Activated T-cell treated with anti-CD3 and anti-CD28 coated beads, Interleukin-2, amount 50 U/mL, for 24 hours (primary cell): ENCODE measurements around the gene FAM9A.
"Not testable (repeated sequence)": the region's sequence is repeated elsewhere in the genome, so short reads cannot be mapped to it uniquely, and the experiment has no call there.

ENCODE experiments used
- DNase-seq: peaks from one replicate; pipeline ENCODE4 v3.0.0-alpha.2; 2020
- H3K27ac Mint-ChIP-seq: 2 replicates; pipeline ENCODE4 v1.8.0; 2020; ENCODE audit warnings: mild to moderate bottlenecking, mixed read lengths
- H3K27me3 Mint-ChIP-seq: 2 replicates; pipeline ENCODE4 v1.8.0; 2020; ENCODE audit warnings: mixed read lengths
- H3K36me3 Mint-ChIP-seq: 2 replicates; pipeline ENCODE4 v1.8.0; 2020; ENCODE audit warnings: low read depth, mixed read lengths
- H3K4me1 Mint-ChIP-seq: 2 replicates; pipeline ENCODE4 v1.8.0; 2020; ENCODE audit warnings: low read depth, mixed read lengths
- H3K4me3 Mint-ChIP-seq: 2 replicates; pipeline ENCODE4 v1.8.0; 2020; ENCODE audit warnings: mild to moderate bottlenecking, moderate library complexity, mixed read lengths
- H3K9me3 Mint-ChIP-seq: 2 replicates; pipeline ENCODE4 v1.8.0; 2020; ENCODE audit warnings: mixed read lengths

The FAM9A gene

DNA sequence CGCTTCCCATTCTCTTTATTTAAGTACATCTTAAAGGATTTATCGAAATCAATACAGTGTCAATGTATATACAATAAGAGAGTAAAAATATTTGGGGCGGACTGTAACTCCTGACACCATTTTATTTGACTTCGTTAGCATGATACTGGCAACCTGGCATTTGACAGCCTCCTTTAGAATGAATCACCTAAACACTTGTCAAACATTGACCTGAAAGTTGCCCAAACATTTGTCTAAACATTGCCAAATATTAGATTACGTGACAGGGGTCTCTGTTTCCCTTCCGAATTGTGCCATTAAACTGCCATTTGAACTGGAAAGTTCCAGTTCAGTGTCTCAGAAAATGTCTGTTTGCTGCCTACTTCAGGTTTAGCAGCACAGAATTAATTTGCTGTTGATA lies 20.8 kb upstream of the FAM9A start:
- no peak for DNase-seq
- Mint-ChIP-seq H3K9me3 (no peaks in the 10 kb centered on the region), H3K27ac (no peak overlapping the region), H3K36me3 (no peaks in the 10 kb centered on the region), H3K4me3 (no peak overlapping the region), H3K4me1 (no peaks in the 10 kb centered on the region), H3K27me3 (peaks cover 43% of the 10 kb centered on the region)

DNA sequence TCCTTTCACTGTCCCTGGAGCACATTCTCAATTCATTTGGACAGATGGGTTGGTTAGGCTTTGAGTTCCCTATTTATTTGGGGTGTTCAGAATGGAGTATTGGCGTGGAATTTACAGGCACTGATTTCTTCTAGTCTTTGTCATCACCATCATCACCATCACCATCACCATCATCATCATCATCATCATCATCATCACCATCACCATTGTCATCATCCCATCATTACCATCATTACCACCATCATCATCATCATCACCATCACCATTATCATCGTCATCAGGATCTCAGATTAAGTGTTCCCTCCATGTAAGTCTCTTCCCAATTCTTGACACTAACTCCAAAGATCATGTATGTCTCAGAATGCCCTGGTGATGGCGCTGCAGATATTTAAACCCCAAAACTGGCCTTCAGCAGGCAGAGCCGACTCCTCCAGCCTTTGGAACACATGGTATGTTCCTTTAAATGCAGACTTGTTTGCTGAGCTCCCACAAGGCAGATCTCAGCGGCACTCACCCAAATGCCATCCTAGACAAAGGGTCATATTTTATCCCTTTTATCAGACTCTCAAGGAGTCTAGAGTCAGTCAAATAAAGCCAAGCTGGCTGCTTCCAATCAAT lies 19.8 kb upstream of the FAM9A start:
- H3K4me3 Mint-ChIP-seq = no peak overlapping the region
- H3K36me3 Mint-ChIP-seq = no peaks in the 10 kb centered on the region
- H3K9me3 Mint-ChIP-seq = no peaks in the 10 kb centered on the region
- DNase-seq = no peak
- H3K27me3 Mint-ChIP-seq = peaks cover 35% of the 10 kb centered on the region
- no peaks in the 10 kb centered on the region for H3K4me1 Mint-ChIP-seq
- no peak overlapping the region for H3K27ac Mint-ChIP-seq

DNA sequence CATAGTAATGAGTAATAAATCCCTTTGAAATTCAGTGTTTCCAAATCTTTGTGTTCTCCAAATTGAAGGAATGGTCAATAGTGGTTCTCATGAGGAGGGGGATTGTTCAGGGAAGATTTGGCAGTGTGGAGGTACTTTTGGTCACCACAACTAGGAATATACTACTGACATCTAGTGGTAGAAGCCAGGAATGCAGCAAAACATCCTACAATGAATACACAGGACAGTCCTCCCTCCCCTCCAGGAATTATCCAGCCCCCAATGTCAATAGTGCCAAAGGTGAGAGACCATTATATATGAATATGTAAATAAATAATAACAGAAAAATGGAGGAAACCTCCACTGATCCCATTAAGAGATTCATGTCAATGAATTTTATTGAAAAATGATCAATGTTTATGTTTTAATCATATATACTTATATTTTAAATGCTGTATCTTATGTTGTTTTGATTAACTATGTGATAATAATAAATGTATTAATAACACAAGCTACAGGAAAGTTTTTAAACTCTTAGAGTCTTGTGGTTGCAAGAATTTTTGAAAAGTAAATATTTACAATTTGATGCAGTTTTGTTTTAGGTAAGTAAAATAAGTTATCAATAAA lies 14.4 kb upstream of the FAM9A start:
- no peak for DNase-seq
- H3K4me1 Mint-ChIP-seq = no peaks in the 10 kb centered on the region
- peaks cover 8% of the 10 kb centered on the region for H3K27me3 Mint-ChIP-seq
- no peak overlapping the region for H3K27ac Mint-ChIP-seq
- H3K9me3 Mint-ChIP-seq = no peaks in the 10 kb centered on the region
- H3K36me3 Mint-ChIP-seq = no peaks in the 10 kb centered on the region
- no peak overlapping the region for H3K4me3 Mint-ChIP-seq

DNA sequence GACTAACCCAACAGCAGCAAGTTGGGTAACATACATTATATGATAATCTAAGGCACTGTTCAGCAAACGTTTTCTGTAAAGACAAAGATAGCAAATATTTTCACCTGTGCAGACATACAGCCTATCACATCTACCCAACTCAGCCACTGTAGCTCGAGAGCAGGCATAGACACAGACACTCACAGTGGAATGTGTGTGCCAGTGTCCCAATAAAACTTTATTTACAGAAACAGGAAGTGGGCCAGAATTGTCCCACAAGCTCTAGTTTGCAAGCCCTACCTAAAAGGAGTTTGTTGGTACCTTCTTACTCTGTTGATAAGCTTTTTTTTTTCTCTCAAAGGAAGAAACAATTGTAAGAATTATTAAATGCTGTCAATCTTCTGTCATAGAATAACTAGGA lies 11.9 kb upstream of the FAM9A start:
- H3K4me3 Mint-ChIP-seq = no peak overlapping the region
- H3K27me3 Mint-ChIP-seq = peaks cover 13% of the 10 kb centered on the region
- H3K4me1 Mint-ChIP-seq = no peaks in the 10 kb centered on the region

DNA sequence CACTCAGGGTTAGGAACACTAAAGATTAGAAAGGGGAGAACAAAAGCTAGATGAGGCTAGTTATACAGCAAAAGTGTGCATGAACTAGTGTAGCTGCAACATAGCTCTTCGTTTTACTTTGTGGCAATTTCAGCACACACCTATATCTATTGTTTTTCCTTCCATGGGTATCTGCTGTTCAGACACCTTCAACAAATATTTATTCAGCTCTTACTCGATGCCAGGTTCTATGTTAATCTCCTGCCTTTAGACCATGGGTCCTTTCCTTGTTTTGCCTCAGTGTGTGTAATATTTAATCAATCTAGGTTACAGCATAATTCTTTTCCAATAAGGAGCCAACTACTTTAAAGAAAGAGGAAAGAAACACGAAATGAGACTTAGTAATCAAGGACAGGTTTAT lies 10.4 kb upstream of the FAM9A start:
- DNase-seq = no peak
- H3K27ac Mint-ChIP-seq = no peak overlapping the region
- H3K4me3 Mint-ChIP-seq = no peak overlapping the region
- no peaks in the 10 kb centered on the region for H3K36me3 Mint-ChIP-seq
- H3K9me3 Mint-ChIP-seq = no peaks in the 10 kb centered on the region
- H3K27me3 Mint-ChIP-seq = peaks cover 14% of the 10 kb centered on the region
- no peaks in the 10 kb centered on the region for H3K4me1 Mint-ChIP-seq

More for the DNA sequence above, 11.9 kb upstream of the FAM9A start:
- no peaks in the 10 kb centered on the region for H3K9me3 Mint-ChIP-seq
- H3K36me3 Mint-ChIP-seq = no peaks in the 10 kb centered on the region
- H3K27ac Mint-ChIP-seq = no peak overlapping the region
- no peak for DNase-seq

DNA sequence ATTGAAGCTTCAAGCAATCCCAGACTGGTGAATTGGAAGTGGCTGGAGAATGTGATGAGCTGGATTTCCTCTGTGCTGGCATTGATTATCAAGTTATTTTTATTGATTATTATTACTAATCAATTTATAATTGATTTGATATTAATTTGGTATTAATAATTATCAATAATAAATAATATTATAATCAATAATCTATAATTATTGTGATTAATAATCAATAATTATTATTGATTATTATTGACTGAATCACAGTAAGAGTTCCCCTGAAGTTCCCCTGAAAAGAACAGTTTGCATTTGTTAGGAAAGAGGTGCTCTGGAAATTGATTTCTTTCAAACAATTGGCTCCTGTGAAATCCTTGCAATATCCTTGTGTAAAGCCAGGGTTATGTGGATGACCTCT lies 7.5 kb upstream of the FAM9A start:
- Mint-ChIP-seq H3K4me3 (no peak overlapping the region), H3K9me3 (no peaks in the 10 kb centered on the region)
- no peak for DNase-seq

DNA sequence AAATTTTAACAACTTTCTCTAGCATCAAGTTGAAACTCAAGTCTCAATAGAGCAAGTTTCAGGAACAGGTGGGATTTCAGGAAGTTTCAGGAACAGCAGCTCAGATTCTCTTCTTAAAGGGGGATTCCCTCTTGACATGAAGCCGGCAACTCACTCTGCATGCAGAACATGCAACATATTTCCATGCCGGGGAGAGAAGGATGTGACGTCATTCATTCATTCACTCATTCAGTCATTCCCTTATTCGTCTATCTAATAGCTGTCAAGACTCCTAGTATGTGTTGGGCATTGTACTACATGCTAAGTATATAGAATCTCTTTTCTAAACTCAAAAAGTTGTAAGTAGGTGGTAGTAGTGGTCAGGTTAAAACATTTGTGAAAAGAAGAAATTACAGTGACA lies 4.8 kb upstream of the FAM9A start:
- DNase-seq = no peak
- no peaks in the 10 kb centered on the region for H3K36me3 Mint-ChIP-seq
- H3K4me3 Mint-ChIP-seq = no peak overlapping the region
- no peak overlapping the region for H3K27ac Mint-ChIP-seq
- peaks cover 21% of the 10 kb centered on the region for H3K27me3 Mint-ChIP-seq
- no peaks in the 10 kb centered on the region for H3K9me3 Mint-ChIP-seq
- H3K4me1 Mint-ChIP-seq = no peaks in the 10 kb centered on the region

More for the DNA sequence above, 7.5 kb upstream of the FAM9A start:
- peaks cover 12% of the 10 kb centered on the region for H3K27me3 Mint-ChIP-seq
- H3K4me1 Mint-ChIP-seq = no peaks in the 10 kb centered on the region
- H3K27ac Mint-ChIP-seq = no peak overlapping the region
- no peaks in the 10 kb centered on the region for H3K36me3 Mint-ChIP-seq

DNA sequence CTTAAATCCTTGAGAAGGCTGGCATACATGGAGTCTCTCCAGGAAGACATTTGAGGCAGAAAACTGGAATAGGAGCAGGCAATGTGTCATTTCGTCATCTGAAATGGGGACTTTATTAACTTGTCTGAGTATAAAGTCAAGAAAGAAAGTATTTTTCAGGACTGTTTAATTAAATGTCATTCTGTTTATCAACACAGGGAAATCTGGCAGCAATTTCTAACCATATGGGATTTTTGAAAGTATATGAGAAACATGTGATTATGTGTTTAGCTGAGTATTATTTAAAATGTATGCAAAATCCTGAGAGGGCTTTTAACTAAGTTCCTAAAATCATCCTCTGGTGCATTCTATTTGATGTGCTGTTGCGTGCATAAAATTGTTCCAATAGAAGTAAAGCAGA lies 3.9 kb upstream of the FAM9A start:
- Mint-ChIP-seq H3K27ac (no peak overlapping the region), H3K4me3 (no peak overlapping the region), H3K4me1 (no peaks in the 10 kb centered on the region), H3K27me3 (peaks cover 16% of the 10 kb centered on the region), H3K36me3 (no peaks in the 10 kb centered on the region), H3K9me3 (no peaks in the 10 kb centered on the region)
- no peak for DNase-seq

DNA sequence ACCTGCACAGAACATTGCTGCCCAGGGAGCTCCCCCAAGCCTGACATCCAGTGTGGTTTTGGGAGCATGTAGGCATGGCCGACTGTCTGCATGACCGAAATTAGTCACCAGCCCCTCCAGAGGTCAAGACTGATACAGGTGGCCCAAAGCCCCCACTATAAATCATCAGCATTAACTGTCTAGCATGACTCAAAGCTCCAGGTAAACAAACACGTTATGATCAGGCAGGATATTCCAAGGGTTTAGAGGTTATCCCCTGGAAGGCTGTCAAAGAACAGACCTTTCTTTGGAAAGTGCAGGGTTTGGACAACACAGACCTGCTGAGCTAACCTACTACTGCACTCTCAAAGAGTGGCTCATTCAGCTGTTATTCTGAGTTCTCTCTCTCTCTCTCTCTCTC lies 2.1 kb upstream of the FAM9A start:
- Mint-ChIP-seq H3K36me3 (no peaks in the 10 kb centered on the region), H3K27me3 (peaks cover 15% of the 10 kb centered on the region), H3K9me3 (no peaks in the 10 kb centered on the region), H3K4me1 (no peaks in the 10 kb centered on the region), H3K27ac (no peak overlapping the region), H3K4me3 (no peak overlapping the region)
- DNase-seq = no peak

DNA sequence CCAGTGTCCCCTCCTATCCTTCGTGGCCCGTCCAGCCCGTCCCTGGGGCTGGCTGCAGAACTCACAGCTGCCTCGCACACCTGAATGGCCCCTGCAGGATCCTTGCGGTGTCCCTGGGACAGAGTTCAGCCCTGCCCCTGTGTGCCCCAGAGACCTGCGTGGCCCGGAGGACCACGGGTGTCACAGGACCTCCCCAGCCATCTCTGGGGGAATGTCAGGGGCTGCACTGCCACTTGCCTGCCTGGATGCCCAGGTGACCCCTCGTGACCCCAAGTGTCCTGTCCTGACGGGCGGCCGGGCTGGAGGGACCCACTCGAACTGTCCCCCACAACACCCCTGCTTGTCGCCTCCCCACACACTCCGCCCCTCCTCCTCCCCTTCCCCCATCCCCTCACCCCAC lies 832 bp downstream of the FAM9A start:
- DNase-seq, H3K36me3 Mint-ChIP-seq, H3K4me1 Mint-ChIP-seq, H3K4me3 Mint-ChIP-seq, H3K27ac Mint-ChIP-seq, H3K9me3 Mint-ChIP-seq: not testable (repeated sequence)
- H3K27me3 Mint-ChIP-seq = peaks cover 11% of the 10 kb centered on the region

DNA sequence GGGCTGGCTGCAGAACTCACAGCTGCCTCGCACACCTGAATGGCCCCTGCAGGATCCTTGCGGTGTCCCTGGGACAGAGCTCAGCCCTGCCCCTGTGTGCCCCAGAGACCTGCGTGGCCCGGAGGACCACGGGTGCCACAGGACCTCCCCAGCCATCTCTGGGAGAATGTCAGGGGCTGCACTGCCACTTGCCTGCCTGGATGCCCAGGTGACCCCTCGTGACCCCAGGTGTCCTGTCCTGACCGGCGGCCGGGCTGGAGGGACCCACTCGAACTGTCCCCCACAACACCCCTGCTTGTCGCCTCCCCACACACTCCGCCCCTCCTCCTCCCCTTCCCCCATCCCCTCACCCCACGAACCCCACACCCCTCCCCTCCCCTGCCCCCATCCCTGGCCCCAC lies 1.9 kb downstream of the FAM9A start:
- not testable (repeated sequence) for DNase-seq, H3K4me3 Mint-ChIP-seq, H3K9me3 Mint-ChIP-seq, H3K27ac Mint-ChIP-seq, H3K36me3 Mint-ChIP-seq, H3K4me1 Mint-ChIP-seq
- H3K27me3 Mint-ChIP-seq = peaks cover 17% of the 10 kb centered on the region

DNA sequence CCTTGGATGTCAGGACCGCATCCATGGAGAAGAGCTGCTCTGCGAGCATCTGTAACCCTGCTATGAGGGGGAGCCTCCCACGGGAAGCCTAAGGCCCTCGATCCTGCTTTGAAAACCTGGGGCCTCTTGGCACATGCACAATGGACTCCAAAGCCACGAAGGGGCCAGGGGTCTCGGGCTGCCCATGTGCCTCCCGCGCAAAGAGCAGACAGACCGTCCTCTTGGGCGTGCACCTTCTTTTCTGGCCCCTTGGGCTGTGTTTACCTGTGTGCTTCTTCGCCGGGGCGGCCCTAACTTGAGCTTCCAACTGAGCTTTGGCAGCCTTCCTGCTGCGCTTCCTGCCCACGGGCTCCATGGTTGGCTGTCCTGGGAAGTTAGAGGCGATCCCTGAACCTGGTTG lies 2.5 kb downstream of the FAM9A start:
- not testable (repeated sequence) for H3K36me3 Mint-ChIP-seq, H3K4me1 Mint-ChIP-seq, DNase-seq, H3K4me3 Mint-ChIP-seq, H3K27ac Mint-ChIP-seq, H3K9me3 Mint-ChIP-seq
- peaks cover 22% of the 10 kb centered on the region for H3K27me3 Mint-ChIP-seq

DNA sequence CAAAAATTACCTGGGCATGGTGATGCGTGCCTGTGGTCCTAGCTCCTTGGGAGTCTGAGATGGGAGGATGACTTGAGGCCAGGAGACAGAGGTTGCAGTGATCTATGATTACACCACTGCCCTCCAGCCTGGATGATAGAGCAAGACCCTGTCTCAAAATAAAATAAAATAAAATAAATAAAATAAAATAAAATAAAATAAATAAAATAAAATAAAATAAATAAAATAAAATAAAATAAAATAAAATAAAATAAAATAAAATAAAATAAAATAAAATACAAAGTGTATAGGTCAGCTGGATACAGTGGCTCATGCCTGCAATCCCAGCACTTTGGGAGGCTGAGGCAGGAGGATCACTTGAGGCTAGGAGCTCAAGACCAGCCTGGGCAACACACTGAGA lies 14.1 kb downstream of the FAM9A start:
- not testable (repeated sequence) for DNase-seq, H3K4me1 Mint-ChIP-seq, H3K27ac Mint-ChIP-seq, H3K36me3 Mint-ChIP-seq, H3K4me3 Mint-ChIP-seq, H3K9me3 Mint-ChIP-seq
- peaks cover 13% of the 10 kb centered on the region for H3K27me3 Mint-ChIP-seq

DNA sequence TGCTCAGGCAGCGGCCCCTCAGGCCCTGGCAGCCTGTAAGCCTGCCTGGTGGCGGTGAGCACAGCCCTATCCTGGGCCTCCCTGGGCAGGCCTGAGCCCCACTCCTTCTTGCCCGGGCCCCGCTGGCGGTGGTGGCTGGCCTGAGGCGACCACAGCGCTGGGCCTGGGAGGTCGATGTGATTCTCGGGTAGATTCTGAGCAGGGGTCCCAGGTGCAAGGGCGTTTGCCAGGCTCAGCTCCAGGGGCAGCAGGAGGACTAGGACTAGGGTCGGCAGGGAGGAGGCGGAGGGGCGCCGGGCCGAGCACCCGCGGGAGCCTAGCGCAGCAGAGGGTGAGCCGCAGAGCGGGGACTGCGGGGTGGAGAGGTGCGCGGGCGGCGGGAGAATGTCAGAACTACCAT lies 17.0 kb downstream of the FAM9A start:
- peaks cover 5% of the 10 kb centered on the region for H3K4me1 Mint-ChIP-seq
- no peak for DNase-seq
- H3K9me3 Mint-ChIP-seq = no peaks in the 10 kb centered on the region
- H3K27me3 Mint-ChIP-seq = peaks cover 7% of the 10 kb centered on the region
- H3K36me3 Mint-ChIP-seq = no peaks in the 10 kb centered on the region
- H3K4me3 Mint-ChIP-seq = no peak overlapping the region
- H3K27ac Mint-ChIP-seq = no peak overlapping the region

DNA sequence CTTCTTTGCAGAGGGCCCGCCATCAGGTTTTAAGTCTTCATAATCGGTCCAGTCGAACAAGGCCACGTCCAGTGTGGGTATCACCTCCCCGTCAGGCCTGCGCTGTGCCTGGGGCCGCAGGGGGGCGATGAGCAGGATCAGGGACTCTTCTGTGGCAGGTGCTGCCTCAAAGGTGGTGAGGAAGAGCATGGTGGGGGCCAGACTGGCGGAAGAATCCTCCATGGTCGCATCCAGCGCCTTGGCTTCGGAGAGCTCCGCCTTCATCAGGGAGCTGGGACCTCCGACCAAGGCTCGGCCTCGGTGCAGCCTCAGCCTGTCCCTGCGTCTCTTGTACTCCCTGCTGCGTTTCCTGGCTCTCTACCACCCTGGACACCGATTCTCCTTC lies 17.5 kb downstream of the FAM9A start:
- no peaks in the 10 kb centered on the region for H3K9me3 Mint-ChIP-seq
- DNase-seq = no peak
- H3K36me3 Mint-ChIP-seq = no peaks in the 10 kb centered on the region
- peaks cover 7% of the 10 kb centered on the region for H3K27me3 Mint-ChIP-seq
- no peak overlapping the region for H3K27ac Mint-ChIP-seq
- H3K4me1 Mint-ChIP-seq = peaks cover 7% of the 10 kb centered on the region
- no peak overlapping the region for H3K4me3 Mint-ChIP-seq
